RWPE2 (cell line): Measurements from ENCODE around the gene LIX1L.

Experiments used
- ATAC-seq: fragments of 200-7000 bp; cut with Tn5 transposase; 3 replicates; pipeline ENCODE4 v1.9.1; 2021; ENCODE audit warnings: low read depth
- DNase-seq: peaks from one replicate; pipeline ENCODE4 v3.0.0-alpha.2; 2020; ENCODE audit warnings: low spot score
- H3K27ac ChIP-seq: fragments of 450-650 bp; 2 replicates; pipeline ENCODE4 v1.5.1; 2017; ENCODE audit warnings: mild to moderate bottlenecking; ENCODE audit not compliant: poor library complexity, severe bottlenecking
- H3K27me3 ChIP-seq: fragments of 250-450 bp; sonication (Bioruptor Pico); 2 replicates; pipeline ENCODE4 v1.5.1; 2021; ENCODE audit warnings: mild to moderate bottlenecking, moderate library complexity; ENCODE audit not compliant: insufficient read depth, poor library complexity, severe bottlenecking
- H3K36me3 ChIP-seq: fragments of 250-450 bp; sonication (Bioruptor Pico); 2 replicates; pipeline ENCODE4 v1.5.1; 2020; ENCODE audit warnings: low read depth, mild to moderate bottlenecking, moderate library complexity
- H3K4me1 ChIP-seq: fragments of 250-450 bp; sonication (Bioruptor Pico); 2 replicates; pipeline ENCODE4 v1.5.1; 2021; ENCODE audit warnings: mild to moderate bottlenecking, moderate library complexity; ENCODE audit not compliant: insufficient read depth, poor library complexity, severe bottlenecking
- H3K4me3 ChIP-seq: fragments of 250-450 bp; sonication (Bioruptor Pico); 2 replicates; pipeline ENCODE4 v1.5.1; 2021; ENCODE audit warnings: mild to moderate bottlenecking, moderate library complexity; ENCODE audit not compliant: severe bottlenecking
- H3K9me3 ChIP-seq: fragments of 250-450 bp; sonication (Bioruptor Pico); 2 replicates; pipeline ENCODE4 v1.5.1; 2021; ENCODE audit warnings: mild to moderate bottlenecking, moderate library complexity; ENCODE audit not compliant: severe bottlenecking
- TF ChIP-seq, protein P1 (sequence below): fragments of 450-650 bp; IDR thresholded peaks from one replicate; pipeline ENCODE4 v1.5.1; 2017; ENCODE audit warnings: mild to moderate bottlenecking, moderate library complexity; ENCODE audit not compliant: poor library complexity, severe bottlenecking

LIX1L gene

DNA sequence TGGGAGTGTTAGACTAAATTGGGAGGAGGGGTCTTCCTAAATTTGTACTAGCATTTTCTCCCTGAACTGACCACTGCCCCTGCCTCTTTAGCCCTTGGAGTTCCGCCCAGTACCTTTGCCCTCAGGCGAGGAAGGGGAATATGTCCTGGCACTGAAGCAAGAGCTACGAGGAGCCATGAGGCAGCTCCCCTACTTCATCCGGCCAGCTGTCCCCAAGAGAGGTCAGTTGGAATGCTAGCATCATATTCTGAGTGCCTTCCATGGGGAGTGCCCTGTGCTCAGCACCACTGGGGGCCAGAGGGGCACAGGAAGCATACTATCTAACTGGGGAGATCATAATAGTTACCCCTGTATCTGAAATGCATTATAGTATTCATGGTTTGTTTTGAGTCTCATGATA, 17.4 kb upstream of the LIX1L start:
- H3K36me3 ChIP-seq: no peaks in the 10 kb centered on the region; the same call in 1 of the 2 replicates
- no peak overlapping the region for H3K27ac ChIP-seq
- no peak overlapping the region for H3K4me3 ChIP-seq
- TF ChIP-seq, protein P1, sequence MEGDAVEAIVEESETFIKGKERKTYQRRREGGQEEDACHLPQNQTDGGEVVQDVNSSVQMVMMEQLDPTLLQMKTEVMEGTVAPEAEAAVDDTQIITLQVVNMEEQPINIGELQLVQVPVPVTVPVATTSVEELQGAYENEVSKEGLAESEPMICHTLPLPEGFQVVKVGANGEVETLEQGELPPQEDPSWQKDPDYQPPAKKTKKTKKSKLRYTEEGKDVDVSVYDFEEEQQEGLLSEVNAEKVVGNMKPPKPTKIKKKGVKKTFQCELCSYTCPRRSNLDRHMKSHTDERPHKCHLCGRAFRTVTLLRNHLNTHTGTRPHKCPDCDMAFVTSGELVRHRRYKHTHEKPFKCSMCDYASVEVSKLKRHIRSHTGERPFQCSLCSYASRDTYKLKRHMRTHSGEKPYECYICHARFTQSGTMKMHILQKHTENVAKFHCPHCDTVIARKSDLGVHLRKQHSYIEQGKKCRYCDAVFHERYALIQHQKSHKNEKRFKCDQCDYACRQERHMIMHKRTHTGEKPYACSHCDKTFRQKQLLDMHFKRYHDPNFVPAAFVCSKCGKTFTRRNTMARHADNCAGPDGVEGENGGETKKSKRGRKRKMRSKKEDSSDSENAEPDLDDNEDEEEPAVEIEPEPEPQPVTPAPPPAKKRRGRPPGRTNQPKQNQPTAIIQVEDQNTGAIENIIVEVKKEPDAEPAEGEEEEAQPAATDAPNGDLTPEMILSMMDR: no peak
- ATAC-seq (no peak), DNase-seq (no peak)
- H3K4me1 ChIP-seq: peaks cover 24% of the 10 kb centered on the region
- H3K27me3 ChIP-seq: no peaks in the 10 kb centered on the region
- no peaks in the 10 kb centered on the region for H3K9me3 ChIP-seq

DNA sequence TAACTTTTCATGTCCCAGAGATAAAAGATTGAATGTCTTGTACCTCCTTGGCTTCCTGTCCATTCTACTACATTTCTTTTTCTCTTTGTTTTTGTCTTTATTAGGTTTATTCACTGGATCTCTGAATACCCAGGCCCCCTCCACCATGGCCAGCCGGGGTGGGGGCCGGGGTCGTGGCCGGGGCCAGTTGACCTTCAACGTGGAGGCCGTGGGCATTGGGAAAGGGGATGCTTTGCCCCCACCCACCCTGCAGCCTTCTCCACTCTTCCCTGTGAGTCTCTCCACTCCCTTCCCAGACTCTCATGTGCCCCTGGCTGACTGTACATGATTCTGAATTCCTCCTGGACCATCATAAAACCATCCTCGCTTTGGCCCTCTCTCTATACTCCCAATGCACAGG, 16.9 kb upstream of the LIX1L start:
- TF ChIP-seq, protein P1: no peak
- H3K9me3 ChIP-seq: no peaks in the 10 kb centered on the region
- no peak overlapping the region for H3K27ac ChIP-seq
- no peak overlapping the region for H3K4me3 ChIP-seq
- no peaks in the 10 kb centered on the region; the same call in 1 of the 2 replicates for H3K36me3 ChIP-seq
- H3K4me1 ChIP-seq: peaks cover 20% of the 10 kb centered on the region
- no peaks in the 10 kb centered on the region for H3K27me3 ChIP-seq
- no peak for DNase-seq
- ATAC-seq: no peak

DNA sequence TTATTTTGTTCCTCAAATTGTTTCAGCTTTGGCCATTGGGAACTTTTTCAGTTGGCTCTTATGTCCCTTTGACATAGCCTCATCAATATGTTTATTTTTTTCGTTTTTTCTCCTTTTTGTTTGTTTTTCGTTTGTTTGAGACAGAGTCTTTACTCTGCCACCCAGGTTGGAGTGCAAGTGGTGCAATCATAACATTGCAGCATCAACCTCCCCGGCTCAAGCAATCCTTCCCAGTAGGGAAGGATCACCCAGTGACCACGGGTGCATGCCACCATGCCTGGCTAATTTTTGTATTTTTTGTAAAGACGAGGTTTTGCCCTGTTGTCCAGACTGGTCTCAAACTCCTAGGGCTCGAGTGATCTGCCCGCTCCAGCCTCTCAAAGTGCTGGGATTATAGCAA, 14.8 kb upstream of the LIX1L start:
- Histone ChIP-seq H3K36me3 (0 out of 2 replicates have a peak, but pooled peaks cover 3% of the 10 kb centered on the region), H3K27ac (no peak overlapping the region), H3K27me3 (no peaks in the 10 kb centered on the region), H3K4me3 (no peak overlapping the region), H3K4me1 (peaks cover under 1% of the 10 kb centered on the region), H3K9me3 (no peaks in the 10 kb centered on the region)
- TF ChIP-seq, protein P1: no peak
- ATAC-seq (no peak), DNase-seq (no peak)

DNA sequence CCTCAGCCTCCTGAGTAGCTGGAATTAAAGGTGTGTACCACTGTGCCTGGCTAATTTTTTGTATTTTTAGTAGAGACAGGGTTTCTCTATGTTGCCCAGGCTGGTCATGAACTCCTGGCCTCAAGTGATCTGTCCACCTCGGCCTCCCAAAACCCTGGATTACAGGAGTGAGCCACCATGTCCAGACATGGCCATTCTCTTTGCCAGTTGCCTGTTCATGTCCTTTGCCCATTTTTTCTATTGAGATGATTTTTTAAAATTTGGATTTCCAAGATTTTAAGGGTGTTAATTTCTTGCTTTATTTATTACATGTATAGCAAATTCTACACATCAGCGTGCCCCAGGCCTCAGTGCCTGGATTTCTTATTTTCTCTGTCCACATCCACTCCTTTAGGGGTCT, 9.5 kb upstream of the LIX1L start:
- TF ChIP-seq, protein P1: no peak
- H3K4me1 ChIP-seq: peaks cover 15% of the 10 kb centered on the region
- no peak for ATAC-seq
- H3K36me3 ChIP-seq: 0 out of 2 replicates have a peak, but pooled peaks cover 3% of the 10 kb centered on the region
- no peak for DNase-seq
- H3K27ac ChIP-seq: no peak overlapping the region
- H3K9me3 ChIP-seq: no peaks in the 10 kb centered on the region
- H3K4me3 ChIP-seq: no peak overlapping the region
- no peaks in the 10 kb centered on the region for H3K27me3 ChIP-seq

DNA sequence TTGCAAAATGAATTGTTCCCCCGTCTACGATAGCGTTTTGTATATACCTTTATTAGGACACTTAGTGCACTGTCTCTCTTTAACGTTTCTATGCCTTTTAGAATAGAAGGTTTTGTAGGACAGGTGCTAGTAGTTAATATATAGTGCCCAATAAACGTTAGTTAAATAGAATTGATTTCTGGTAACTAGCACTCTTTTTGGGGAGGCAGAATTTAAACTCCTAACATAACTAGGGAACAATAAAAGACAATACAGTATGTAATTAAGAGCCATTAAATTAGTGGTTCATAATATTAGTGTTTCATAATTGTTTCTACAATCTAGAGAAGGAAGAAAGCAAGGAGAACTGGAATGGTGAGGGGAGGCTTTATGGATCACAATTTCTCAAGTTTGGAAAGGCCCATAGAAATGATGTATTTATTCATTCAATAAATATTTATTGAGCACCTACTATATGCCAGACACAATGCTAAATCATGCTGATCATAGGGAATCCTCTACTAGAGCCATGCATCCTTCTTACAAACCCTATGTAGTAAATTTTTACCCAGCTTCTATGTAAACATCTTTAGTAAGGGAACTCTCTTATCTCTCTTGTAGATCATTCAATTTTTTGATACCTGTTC, 7.4 kb upstream of the LIX1L start:
- TF ChIP-seq, protein P1: no peak
- peak overlapping the region; percentile 80 for H3K27ac ChIP-seq
- peak overlapping the region; percentile 46 for H3K4me3 ChIP-seq
- 0 out of 2 replicates have a peak, but pooled peaks cover 3% of the 10 kb centered on the region for H3K36me3 ChIP-seq
- DNase-seq (no peak), ATAC-seq (no peak)
- no peaks in the 10 kb centered on the region for H3K27me3 ChIP-seq
- H3K9me3 ChIP-seq: no peaks in the 10 kb centered on the region
- H3K4me1 ChIP-seq: peaks cover 15% of the 10 kb centered on the region
